Posterior vena cava (tissue), 2 donors: ENCODE data around the gene CREB5. TPM values are rescaled to one million over a fixed set of nuclear protein-coding genes. Genes with fewer than 3 reads are reported as not detected.

Source experiments
- DNase-seq: peaks from one replicate; pipeline ENCODE4 v3.0.0-alpha.2; 2020; ENCODE audit warnings: low spot score
- intact Hi-C, 2 donors: fragments of 100-400 bp; cut with DNase I; formaldehyde crosslinking; loops; one replicate each; pipeline versions ENCODE4 v1.14.1 to v1.14.2; 2022 to 2023
- total RNA-seq, 2 donors: library from RNA; stranded (reverse); fragmentation: NEBNext Ultra II Directional; extraction: Animal tissue kit (Norgen Biotek cat#: 25700); gene quantifications; one replicate each; pipeline ENCODE4 v1.2.1, GENCODE V29; 2021
- donor health status: DM: yes; HTN: yes; CAD: no.
- donor health status: DM: yes; HTN: yes; CAD: no.

The CREB5 gene
- total RNA-seq, 2 donors from 2014 or later: 21.5 to 21.9 TPM

DNA sequence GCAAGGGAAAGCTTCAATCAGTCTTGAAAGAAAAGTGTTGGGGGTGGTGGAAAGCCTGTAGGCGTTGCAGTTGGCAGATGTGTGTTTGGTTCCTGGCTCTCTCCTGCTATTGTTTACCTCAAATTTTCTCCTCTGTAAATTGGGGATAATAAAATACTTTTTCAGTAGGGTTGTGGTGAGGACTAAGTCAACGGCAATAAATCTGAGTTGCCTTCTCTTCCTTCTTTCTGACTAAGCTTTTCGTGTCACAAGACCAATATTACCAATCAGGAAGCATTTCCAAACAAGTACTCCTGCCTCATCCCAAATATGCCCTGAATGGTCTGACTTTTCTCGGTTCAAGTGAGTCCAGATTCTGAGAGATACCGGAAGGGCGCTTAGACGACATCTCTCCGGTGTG is 54.0 kb downstream of the CREB5 start:
- intact Hi-C loops: no loop called here

DNA sequence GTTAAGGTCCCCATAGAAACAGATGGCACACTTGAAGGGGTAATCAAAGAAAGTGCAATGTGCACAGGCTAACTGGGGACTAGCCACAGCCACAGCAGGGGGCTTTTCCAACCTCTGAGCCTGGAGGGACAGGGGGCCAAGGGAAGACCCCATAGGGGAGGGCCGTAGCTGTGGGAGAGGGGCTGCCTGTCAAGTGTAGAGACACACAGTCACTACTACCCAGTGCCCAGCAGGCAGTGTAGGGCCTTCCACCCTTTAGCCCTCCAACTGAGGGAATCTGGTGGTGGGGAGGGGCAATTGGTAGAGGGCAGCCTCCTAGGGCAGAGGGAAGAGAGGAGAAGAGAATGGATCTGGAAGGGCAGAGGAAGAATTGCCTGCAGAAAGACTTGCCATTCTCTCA is 54.6 kb downstream of the CREB5 start:
- DNase-seq: no peak
- intact Hi-C loops: no loop called here

More for the DNA sequence above, 54.0 kb downstream of the CREB5 start:
- no peak for DNase-seq

- no peak for DNase-seq
Measured at GRCh38 chr7:28469562-28469961, 57.2 kb downstream of the CREB5 start.

GRCh38 chr7:28470344-28470743 is 58.0 kb downstream of the CREB5 start:
- DNase-seq: no peak
- intact Hi-C loops: no loop called here

More at GRCh38 chr7:28469562-28469961, 57.2 kb downstream of the CREB5 start:
- intact Hi-C loops: no loop called here

GRCh38 chr7:28472332-28472731 is 60.0 kb downstream of the CREB5 start:
- no peak for DNase-seq
- intact Hi-C loops: no loop called here

- intact Hi-C loops: no loop called here
- DNase-seq: no peak
Measured at GRCh38 chr7:28473571-28474281, 61.4 kb downstream of the CREB5 start.

- no peak for DNase-seq
- intact Hi-C loops: no loop called here
Measured at GRCh38 chr7:28474282-28474638, 61.9 kb downstream of the CREB5 start.

DNA sequence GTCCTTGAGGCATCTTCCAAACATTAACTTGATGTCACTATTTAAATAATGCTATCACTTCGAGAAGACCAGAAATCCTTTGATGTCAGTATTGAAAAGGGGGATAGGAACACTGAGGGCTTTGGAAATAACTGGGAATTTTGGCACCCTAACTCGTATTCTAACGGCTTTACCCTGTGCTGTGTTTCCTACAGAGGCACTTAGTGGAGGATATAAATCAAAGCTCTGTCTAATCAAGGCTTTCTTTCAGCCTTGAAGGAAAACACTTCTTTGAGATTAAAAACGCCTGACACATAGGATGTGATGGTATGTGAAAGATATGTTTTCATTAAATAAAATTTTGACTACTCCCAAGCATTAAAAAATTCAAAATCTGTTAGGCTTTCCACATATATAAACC is 62.3 kb downstream of the CREB5 start:
- intact Hi-C loops: no loop called here
- no peak for DNase-seq

DNA sequence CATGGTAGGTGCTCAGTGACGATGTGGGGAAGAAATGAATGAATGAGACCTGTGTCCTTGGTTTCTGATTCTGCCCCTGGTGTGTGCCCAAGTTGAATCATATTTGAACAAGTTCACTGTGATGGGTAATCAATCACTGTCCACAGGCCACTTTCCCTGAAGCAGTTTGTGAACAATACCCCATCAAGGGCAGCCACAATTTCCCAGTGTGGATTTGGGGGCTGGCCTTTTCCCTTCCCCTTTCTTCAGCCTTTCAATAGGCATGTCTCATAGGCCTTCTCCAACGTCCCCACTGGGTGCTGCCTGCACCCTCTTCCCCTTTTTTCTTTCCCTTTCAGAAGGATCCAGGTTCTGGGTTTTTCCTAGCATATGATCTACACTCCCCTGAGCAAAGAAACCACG is 64.7 kb downstream of the CREB5 start:
- no peak for DNase-seq
- intact Hi-C loops: no loop called here

- no peak for DNase-seq
- intact Hi-C loops: no loop called here
Measured at GRCh38 chr7:28478656-28479055, 66.3 kb downstream of the CREB5 start.

GRCh38 chr7:28479507-28479947 is 67.2 kb downstream of the CREB5 start:
- DNase-seq: no peak
- intact Hi-C loops: no loop called here

DNA sequence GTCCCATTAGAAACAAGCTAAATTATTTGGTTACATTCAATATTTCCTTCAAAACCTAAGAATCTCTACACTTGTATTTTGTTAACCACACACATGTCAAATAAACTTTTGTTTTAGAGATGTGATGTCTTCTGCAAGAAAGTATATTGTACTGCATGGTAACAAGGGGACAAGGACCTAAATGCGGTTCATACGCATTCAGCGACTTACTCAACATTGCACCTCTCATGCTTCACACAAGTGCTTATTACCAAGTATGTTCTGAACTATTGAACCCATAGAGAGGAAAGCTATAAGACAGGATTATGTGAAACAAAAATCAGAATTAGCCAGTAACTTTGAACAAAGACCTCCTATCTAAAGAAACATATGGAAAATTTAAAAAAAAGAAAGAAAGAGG is 68.3 kb downstream of the CREB5 start:
- no peak for DNase-seq
- intact Hi-C loops: no loop called here

DNA sequence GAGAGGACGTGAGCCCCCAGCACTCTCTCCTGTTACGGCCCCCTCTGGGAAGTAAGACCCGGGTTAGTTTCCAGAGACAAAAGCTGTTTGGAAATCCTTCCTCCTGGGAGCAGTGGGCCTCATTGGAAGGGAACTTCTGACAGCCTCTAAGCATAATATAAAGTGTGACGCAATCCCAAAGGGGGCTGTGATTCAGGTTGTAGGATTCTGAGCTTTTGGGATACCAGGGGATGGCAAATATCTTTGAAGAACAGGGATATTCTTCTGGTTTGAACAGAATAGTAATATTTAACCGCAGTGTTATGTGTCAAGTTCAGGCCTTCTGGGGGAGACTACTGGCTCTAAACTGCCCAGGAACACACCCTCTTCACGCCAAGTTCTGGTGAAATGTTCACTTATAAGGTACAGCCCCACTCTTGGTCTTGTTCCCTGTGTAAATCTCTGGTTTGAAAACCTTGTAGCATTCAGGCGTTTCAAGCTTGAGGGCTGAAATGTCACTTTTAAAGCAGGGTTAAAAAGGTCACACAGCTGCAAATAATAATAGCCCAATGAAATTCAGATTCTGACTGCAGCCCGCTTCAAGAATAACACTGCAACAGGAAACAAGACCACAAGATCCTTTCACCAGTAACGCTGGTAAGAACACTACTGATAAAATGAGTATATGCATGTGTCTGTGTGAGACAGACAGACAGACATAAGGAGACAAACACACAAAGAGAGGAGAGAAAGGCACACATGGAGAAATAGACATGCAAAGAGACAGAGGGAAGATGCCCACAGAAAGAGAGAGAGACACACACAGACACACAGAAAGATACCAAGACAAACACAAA is 69.0 kb downstream of the CREB5 start:
- intact Hi-C loops: no loop called here
- no peak for DNase-seq

DNA sequence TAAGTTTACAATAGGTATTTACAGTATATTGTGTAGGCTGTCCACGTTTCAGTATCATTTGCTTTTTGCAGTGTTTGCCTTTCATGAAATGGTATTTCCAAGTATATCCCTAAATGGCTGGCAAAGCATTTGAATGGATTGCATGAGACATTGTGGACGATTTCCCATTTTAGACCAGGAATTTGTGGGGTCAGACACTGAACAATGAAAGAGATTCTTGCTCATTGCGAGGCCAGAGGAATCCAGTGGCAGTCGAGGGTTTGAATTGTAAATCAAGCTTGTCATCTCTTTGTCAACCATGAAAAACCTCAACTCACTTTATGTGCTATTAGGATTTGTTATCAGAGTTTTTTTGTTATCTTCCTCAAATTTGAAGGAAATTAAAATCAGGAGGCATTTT is 70.8 kb downstream of the CREB5 start:
- intact Hi-C loops: no loop called here
- no peak for DNase-seq

DNA sequence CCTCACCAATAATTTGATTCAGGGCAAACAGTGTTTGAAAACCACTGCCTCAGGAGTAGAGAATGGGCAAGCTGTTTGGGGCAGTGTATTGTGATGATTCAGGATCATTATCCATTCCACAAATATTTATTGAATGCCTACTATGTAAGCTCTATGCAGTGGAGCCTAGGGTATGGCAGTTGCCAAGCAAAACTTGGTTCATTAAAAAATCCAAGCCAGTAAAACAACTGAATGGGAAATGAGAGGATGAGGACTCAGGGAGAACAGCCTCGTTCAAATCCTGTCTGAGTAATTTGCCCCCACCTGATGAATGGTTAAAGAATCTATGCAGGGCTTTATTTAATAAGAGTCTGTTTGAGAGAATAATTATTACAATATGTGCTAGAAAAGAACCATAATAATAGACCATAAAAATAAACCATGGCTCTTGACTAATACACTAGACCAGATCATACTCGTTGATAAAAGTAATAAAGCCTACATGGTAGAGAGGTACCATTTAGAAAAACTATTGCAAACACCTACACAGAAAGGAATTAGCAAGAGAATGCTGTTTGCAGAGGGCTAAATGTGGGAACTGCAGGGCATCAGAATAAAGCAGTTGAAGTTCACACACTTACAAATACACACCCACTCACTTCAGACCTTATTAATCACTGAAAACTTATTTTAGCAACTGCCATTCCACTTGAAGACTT is 71.7 kb downstream of the CREB5 start:
- intact Hi-C loops: no loop called here
- no peak for DNase-seq

- no peak for DNase-seq
- intact Hi-C loops: no loop called here
Measured at GRCh38 chr7:28484606-28484935, 72.3 kb downstream of the CREB5 start.

GRCh38 chr7:28487487-28487886 is 75.2 kb downstream of the CREB5 start:
- intact Hi-C loops: no loop called here
- no peak for DNase-seq

DNA sequence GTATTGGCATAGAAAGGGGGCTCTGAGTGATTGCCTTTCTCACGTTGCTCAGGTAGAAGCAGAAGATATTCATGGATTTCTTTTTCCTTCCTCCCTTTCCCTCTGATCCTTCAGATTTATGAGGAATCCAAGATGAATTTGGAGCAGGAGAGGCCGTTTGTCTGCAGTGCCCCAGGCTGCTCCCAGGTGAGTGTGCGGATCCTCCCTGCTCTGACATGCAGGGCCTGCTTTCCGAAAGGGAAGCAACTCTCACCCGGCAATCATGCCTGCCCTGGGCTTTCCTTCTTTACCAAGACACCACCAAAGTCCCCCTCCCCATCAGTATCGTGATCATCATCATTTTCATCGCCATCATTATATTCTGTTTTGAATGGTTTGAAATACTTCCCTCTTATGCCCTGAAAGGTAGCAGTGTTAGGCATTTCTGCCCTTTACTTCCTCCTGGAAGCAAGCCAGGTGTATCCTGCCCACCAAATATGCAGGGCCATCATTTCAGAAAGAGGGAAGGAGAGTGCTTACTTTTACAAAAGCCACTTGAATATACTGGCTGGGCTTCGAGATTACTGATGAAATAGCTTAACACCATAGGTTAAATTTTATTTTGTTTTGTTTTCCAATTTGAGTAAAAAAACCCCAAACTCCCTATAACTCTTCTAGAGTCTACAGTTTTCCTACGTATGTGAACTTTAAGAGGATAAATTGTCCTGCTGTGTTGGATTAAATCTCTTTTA is 75.9 kb downstream of the CREB5 start:
- intact Hi-C loops: no loop called here

DNA sequence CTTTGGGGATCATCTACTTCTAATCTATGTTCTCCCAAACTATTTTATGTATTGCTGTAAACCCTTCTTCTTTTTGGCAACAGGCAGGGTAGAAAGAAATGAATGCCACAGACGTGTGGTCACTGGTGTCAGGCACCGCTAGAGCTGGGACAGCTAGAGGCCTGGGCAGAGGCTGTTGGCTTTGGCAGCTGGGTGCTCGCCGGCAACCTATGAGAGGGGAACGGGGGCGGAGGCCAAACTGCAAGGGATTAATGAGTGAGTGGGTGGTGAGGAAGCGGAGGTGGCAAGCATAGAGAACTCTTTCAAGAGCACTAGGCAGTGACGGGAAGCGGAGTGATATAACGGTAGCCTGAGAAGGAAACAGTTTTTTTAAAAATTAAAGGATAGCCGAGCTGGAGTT is 78.5 kb downstream of the CREB5 start:
- intact Hi-C loops: no loop called here
- DNase-seq: no peak

More for the DNA sequence above, 75.9 kb downstream of the CREB5 start:
- no peak for DNase-seq

- intact Hi-C loops: no loop called here
- no peak for DNase-seq
Measured at GRCh38 chr7:28493477-28493876, 81.2 kb downstream of the CREB5 start.
